Hematopoietic multipotent progenitor cell treated with erythropoietin and hydrocortisone succinate and interleukin-3 and kit ligand, for 4 days (in vitro differentiated cells): ENCODE measurements around the gene CMTM7.

Experiments used
- DNase-seq: peaks from one replicate; pipeline ENCODE4 v3.0.0-alpha.2; 2015

Gene CMTM7

DNA sequence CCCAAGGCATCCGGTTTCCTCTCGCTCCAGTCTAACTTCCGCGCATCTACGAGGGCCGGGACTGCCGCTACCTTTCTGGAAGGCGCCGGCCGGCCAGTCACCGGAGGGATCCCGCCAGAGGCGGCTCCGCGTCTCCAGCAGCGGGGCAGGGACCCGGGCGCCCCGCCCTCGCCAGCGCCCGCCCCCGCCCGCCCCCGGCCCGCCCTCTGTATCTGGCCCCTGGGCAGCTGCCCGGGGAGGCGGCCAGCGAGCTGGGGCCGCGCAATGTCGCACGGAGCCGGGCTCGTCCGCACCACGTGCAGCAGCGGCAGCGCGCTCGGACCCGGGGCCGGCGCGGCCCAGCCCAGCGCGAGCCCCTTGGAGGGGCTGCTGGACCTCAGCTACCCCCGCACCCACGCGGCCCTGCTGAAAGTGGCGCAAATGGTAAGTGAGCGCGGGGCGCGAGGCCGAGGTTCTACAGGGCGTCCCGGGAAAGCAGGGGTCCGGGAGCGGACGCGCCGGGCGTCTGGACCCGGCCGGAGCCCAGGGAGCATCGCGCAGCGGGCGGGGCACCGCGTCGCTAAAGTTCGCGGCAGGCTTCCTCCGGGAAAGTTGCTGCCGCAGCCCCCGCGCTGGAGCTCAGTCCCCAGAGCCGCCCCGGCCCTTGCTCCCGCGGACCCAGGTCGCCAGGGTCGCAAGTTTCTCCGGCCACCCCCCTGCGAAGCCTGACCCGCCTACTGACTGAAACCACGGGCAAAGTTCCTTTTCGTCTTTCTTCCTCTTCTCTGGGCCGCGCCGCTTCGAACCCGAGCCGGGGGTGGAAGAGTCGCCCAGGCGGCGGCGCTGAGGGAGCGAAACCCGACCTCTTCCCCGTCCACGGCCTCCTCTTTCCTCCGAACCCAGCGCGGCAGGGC lies at the start of gene CMTM7:
Gene CMTM7 (plus strand): TSS at position 211 of the 893 bp plus-strand sequence. CDS start 54 bp downstream, at position 265.
- DNase-seq, result peak; percentile 77

DNA sequence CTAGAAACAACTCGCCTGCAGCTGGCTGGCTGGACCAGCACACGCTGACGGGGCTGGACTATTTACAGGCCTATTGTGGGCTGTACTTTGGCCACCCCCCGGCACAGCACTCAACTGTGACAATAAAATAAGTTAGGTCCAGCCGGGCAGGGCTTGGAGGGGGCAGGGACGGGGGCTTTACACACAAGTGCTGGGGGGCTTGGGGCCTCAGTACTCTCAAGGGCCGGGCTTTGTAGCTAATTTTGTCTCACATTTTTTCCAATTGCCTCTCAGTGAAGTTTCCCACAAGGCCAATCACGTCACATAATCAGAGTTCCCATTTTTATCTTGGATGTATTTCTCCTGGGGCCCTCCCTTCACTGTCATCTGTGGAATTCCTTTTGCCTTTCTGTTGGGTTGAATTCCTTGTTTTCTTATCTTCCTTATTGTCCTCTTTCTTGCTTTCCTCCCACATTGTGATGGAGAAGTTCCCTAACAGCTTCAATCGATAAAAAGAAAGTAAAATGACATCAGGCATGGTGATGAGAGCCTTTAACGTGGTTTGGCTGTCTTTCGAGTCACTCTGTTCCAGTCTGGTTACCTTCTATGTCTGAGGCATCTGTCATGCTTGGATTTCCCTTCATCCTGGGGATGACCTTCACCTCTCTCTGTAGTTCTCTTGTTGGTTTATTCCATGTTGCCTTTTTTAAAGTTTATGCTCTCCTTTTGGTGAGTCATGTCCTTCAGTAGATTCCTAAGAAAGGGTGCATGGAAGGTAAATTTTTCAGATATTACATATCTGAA lies 44.1 kb upstream of the CMTM7 start:
- DNase-seq, result no peak

DNA sequence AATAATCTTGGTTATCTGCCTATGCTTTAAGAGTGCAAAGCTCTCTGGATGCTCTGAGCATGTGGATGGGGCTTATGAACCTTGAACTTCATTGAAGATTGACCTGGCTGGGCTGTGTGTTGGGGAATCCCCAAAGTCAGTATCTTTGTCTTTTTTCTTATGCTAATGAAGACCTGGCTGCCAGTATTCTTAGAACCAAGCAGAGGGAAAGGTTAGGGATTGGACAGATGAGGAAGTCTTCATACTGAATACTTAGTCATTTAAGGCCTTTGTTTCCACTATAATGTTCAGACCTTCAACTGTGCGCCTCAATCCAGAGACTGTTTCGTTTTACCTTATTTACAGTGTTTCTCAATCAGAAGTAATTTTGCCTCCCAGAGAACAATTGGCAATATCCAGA lies 42.5 kb upstream of the CMTM7 start:
- no peak for DNase-seq

DNA sequence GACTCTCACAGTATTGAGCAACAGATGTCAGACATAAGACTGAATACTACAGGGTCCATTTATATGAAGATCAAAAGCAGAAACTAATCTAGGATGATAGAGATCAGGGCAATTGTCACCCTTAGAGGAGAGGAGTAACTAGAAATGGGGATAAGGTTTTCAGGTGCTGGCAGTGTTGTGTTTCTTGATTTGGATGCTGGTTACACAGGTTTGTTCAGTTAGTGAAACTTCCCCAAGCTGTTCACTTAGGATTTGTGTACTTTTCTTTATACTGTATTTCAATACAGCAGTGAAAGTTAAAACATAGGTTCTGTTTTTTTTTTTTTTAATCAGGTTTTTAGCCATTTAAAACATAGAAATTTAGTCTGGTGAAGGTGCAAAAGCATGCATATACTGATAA lies 39.1 kb upstream of the CMTM7 start:
- DNase-seq, result peak; percentile 39

- no peak for DNase-seq
Measured at GRCh38 chr3:32353351-32353750, 38.3 kb upstream of the CMTM7 start.

DNA sequence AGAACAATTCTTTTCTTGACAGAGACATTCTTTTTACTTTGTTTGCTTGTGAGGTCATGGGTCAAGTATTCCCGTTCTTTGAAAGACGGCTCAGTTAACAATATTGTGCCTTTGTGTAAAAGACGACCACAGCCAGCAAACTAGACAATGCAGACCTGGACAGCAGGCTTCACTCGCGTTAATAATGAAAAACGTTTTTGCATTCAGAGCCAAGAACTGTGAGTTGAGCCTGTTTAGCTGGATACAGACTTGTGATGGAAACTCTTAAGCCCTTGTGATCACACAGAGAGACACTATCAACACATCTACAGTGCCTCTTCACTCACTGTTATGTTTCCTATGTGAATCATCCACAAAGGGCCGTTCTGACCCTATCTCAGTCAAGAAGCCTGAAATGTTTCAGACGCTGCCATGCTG lies 37.3 kb upstream of the CMTM7 start:
- peak; percentile 21 for DNase-seq

GRCh38 chr3:32355751-32356291 lies 35.8 kb upstream of the CMTM7 start:
- DNase-seq, result no peak

- DNase-seq, result no peak
Measured at GRCh38 chr3:32359766-32360492, 31.7 kb upstream of the CMTM7 start.

DNA sequence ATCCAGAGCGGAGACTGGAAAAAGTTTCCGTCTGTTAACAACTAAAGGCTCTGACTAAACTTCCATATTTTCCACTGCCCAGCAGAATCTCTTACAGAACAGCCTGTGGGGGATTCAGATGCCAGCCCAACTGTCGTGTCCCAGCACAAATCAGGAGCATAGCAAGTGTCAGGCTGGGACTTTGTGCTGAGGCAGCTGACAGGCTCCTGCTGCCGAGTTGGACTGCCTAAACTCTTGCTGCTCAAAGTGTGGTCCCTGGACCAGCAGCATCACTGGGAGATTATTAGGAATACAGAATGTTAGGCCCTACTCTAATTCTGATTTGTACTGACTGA lies 31.2 kb upstream of the CMTM7 start:
- DNase-seq, result no peak

DNA sequence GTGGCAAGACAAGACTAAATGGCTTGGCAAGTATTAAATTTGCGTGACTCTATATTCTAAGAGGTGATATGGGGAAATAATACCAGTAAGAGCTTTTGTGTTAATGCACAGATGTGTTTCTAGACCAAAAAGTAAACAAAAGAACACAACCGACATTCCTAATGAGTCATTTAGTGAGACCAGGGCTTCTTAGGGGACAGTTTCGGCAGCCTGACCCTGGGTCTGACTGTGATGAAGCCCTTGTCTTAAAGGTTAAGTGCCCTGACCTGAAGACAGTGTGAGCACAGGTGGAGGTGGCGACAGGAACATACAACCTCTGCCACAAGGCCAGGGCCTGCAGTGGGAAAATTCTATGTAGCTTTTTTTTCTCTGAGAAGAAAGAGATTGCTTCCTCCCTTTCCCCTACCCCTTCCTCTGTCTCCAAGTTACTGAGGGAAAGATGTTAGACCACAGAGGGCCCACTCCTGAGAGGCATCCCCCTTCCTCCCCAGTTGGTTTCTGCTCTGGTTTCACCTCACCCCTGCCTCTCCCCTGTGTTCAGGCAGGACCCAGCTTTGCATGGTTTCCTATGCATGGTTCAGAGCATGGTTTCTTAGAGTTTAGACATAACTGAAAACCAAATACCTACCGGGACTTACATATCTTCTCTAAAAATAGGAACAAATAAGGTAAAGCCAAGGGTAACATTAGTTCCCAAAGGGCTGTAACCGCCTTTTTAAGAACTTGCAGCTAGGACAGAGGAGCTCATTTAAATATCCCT lies 24.8 kb upstream of the CMTM7 start:
- DNase-seq, result no peak

DNA sequence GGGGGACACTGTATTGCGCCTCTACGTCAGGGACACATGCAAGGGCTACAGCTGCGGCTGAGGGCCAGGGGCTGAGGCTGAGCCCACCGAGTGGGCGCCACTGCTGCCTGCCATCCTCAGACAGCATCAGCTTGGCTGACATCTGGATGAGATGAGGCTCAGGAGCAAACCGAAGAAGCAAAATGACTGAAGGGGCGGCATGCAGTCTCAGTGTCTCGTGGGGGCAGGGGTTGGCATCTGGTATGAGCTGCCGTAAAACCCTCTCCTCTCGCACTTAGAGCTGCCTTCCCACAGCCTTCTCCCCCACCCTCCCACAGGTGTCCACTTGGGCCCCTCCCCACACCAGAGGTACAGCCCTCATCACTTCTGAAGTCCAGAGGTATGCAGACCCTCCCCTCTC lies 24.2 kb upstream of the CMTM7 start:
- DNase-seq, result no peak

DNA sequence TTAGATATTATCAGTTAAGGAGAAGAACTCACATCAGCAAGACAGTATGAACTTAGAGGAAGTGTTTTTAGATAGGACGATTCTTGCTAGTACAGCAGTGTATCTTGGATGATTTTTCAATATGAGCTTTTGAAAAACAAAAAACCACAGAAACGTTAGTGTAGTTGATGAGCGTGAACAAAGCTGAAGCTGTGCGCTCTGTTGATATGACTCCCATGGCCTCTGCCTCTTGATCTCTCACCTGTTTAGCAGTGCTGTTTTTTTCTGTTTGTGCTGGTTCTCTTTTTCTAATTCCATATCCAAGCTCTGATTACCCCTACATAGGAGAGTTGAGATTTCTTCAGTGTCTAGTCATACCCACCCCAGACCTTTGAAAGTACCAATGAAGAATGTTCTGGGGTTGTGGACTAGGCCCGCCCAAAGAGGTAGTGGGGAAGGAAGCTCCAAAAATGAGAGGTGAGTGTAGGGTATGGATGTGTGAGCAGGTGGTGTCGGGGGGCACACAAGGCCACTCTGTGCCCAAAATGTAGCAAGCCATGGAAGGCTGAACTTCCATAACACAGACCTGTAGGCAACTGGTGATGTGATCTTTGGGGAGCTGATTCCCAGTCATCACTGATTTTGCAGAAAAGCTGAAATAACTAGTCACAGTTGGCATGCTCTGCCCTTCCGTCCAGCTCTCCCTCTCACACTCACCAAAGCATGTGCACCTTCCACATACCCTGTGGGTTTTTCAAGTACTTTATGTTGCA lies 20.0 kb upstream of the CMTM7 start:
- DNase-seq, result peak; percentile 56

- no peak for DNase-seq
Measured at GRCh38 chr3:32372213-32372490, 19.5 kb upstream of the CMTM7 start.

- no peak for DNase-seq
Measured at GRCh38 chr3:32373276-32373675, 18.4 kb upstream of the CMTM7 start.

- DNase-seq, result no peak
Measured at GRCh38 chr3:32373844-32374243, 17.8 kb upstream of the CMTM7 start.

GRCh38 chr3:32374788-32375595 lies 16.7 kb upstream of the CMTM7 start:
- peak; percentile 91 for DNase-seq

DNA sequence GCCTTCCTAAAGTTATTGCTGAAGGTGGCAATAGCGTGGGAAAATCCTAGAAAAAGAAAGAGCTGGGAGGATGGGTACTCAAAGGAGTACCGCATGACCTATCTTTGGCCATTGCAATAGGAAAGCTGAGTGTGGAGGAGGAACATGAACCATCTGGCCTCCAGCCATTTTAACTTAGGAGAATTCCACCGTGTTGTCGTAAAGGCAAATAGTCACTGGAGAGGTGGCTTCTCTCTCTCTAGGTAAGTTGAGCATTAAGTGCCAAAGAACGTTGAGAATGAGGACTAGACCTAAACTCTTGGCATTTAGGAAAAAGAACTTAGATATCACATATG lies 16.1 kb upstream of the CMTM7 start:
- DNase-seq, result no peak

DNA sequence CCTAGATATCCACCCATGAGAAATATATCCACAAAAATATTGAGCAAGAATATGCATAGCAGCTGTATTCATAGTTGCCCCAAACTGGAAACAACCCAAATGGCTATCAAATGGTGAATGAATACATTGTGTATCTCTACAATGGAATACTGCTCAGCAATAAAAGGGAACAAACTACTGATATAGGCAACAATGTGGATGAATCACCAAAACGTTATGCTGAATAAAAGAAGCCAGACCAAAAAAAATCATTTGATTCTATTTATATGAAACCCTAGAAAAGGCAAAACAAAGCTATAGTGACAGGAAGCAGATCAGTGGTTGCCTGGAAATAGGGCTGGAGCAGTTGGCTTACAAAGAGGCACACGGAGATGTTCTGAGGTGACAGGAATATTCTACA lies 15.5 kb upstream of the CMTM7 start:
- DNase-seq, result no peak

- no peak for DNase-seq
Measured at GRCh38 chr3:32379831-32380500, 11.7 kb upstream of the CMTM7 start.

GRCh38 chr3:32381922-32382321 lies 9.7 kb upstream of the CMTM7 start:
- DNase-seq, result no peak
